HepG2 (cell line): ENCODE results near the gene MSI2. TPM values are rescaled to one million over a fixed set of nuclear protein-coding genes. Genes with fewer than 3 reads are reported as not detected.

Experiments
- HDAC1 ChIP-seq: sonication (generic); formaldehyde crosslinking; IDR thresholded peaks from 2 replicates; pipeline ENCODE4 v1.5.1; 2020; ENCODE audit warnings: mild to moderate bottlenecking, missing genetic modification reagents
- HNRNPUL1 ChIP-seq: fragments of 200-400 bp; formaldehyde crosslinking; IDR thresholded peaks from 2 replicates; pipeline ENCODE4 v1.6.1; 2017; ENCODE audit warnings: low read depth, mild to moderate bottlenecking, low read length, moderate library complexity
- MATR3 ChIP-seq: sonication (generic); formaldehyde crosslinking; IDR thresholded peaks from 2 replicates; pipeline ENCODE4 v1.4.0; 2020; ENCODE audit warnings: missing genetic modification reagents
- RXRA ChIP-seq: sonication (generic); formaldehyde crosslinking; IDR thresholded peaks from 2 replicates; pipeline ENCODE4 v1.5.1; 2020; ENCODE audit warnings: missing genetic modification reagents
- SATB2 ChIP-seq: sonication (generic); formaldehyde crosslinking; IDR thresholded peaks from 2 replicates; pipeline ENCODE4 v1.5.0; 2020; ENCODE audit warnings: missing genetic modification reagents
- SMYD3 ChIP-seq: sonication (generic); formaldehyde crosslinking; IDR thresholded peaks from 2 replicates; pipeline ENCODE4 v1.8.1; 2023; ENCODE audit warnings: mild to moderate bottlenecking, missing genetic modification reagents
- polyA plus RNA-seq, 8 experiments: library from polyadenylated mRNA; depleted of rRNA in 3 of 8; stranded (reverse) in 7 of 8; unstranded in 1 of 8; fragments of >200 nt; fragmentation: Illumina TruSeq in 4 of 8; extraction: Trizol in 4 of 8; gene quantifications; 2 replicates each; pipeline versions ENCODE4 v1.2.1 to v1.2.3, GENCODE V29; 2011 to 2016; ENCODE audit warnings: low read depth in 4 of 8, missing spikeins in 1 of 8, mixed read lengths in 1 of 8; ENCODE audit not compliant: insufficient read depth in 1 of 8
- total RNA-seq, 5 experiments: library from RNA; depleted of rRNA; stranded (reverse); fragments of >200 nt; fragmentation: Illumina TruSeq; extraction: Trizol; gene quantifications; 2 replicates each; pipeline ENCODE4 v1.2.3, GENCODE V29; 2016; ENCODE audit warnings: low read depth in 1 of 5
- TF ChIP-seq, protein P1 (sequence below): sonication (generic); formaldehyde crosslinking; IDR thresholded peaks from 2 replicates; pipeline ENCODE4 v1.4.0; 2020; ENCODE audit warnings: missing genetic modification reagents, borderline replicate concordance
- TF ChIP-seq, protein P2 (sequence below): sonication (generic); formaldehyde crosslinking; IDR thresholded peaks from 2 replicates; pipeline ENCODE4 v1.4.0; 2020; ENCODE audit warnings: missing genetic modification reagents, low read depth, mild to moderate bottlenecking, borderline replicate concordance
- TF ChIP-seq, protein P3 (sequence below): sonication (generic); formaldehyde crosslinking; IDR thresholded peaks from 2 replicates; pipeline ENCODE4 v1.9.0; 2021; ENCODE audit warnings: missing genetic modification reagents, borderline replicate concordance
- TF ChIP-seq, protein P4 (sequence below): sonication (generic); formaldehyde crosslinking; IDR thresholded peaks from 2 replicates; pipeline ENCODE4 v1.4.0; 2020; ENCODE audit warnings: missing genetic modification reagents, borderline replicate concordance
- TF ChIP-seq, protein P5 (sequence below): sonication (generic); formaldehyde crosslinking; IDR thresholded peaks from 2 replicates; pipeline ENCODE4 v1.4.0; 2020; ENCODE audit warnings: missing genetic modification reagents
- TF ChIP-seq, protein P6 (sequence below): IDR thresholded peaks from 2 replicates; pipeline ENCODE4 v1.6.1; 2016; ENCODE audit warnings: mild to moderate bottlenecking, missing biosample characterization, missing genetic modification reagents

MSI2 gene
- total and polyA plus RNA-seq, 2 of the 13 experiments (the other 11 are each of a cell fraction or from before 2014, with no cell fraction given) = 77.5 to 78.4 TPM

DNA sequence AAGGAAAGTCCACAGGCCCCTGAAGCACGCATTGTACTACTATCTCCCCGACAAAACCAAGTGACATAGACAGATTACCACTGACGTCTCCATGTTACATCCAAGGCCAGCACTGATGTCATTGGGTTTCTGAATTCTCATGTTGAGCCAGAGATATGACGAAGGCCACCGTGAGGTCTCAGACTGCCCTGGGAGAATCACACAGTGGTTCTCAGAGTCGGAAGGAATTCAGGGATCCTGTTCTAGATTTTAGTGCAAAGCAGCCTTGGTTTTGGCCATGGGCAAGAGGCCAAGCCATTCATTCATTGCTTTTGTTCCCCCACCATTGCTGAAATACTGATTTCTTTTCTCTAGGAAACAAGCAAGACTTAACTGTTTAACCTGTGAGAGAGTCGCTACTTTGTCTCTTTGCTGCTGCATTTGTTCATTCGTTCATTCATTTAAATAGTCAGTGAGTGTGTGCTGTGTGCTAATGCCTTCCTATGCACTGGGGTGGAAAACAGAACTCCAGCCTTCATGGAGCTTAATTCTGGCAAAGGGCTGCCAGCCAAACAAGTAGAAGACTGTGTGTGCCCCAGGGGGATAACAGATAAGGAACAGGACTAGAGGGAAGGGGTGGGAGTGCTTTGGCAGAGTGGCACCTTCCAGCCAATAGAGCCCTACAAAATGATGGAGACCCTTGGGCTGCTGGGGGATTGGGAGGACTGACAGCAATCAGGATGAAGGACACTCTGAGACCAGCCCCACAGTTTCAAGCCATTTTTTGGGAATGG lies 222.3 kb downstream of the MSI2 start (continued):
- TF ChIP-seq, protein P1, sequence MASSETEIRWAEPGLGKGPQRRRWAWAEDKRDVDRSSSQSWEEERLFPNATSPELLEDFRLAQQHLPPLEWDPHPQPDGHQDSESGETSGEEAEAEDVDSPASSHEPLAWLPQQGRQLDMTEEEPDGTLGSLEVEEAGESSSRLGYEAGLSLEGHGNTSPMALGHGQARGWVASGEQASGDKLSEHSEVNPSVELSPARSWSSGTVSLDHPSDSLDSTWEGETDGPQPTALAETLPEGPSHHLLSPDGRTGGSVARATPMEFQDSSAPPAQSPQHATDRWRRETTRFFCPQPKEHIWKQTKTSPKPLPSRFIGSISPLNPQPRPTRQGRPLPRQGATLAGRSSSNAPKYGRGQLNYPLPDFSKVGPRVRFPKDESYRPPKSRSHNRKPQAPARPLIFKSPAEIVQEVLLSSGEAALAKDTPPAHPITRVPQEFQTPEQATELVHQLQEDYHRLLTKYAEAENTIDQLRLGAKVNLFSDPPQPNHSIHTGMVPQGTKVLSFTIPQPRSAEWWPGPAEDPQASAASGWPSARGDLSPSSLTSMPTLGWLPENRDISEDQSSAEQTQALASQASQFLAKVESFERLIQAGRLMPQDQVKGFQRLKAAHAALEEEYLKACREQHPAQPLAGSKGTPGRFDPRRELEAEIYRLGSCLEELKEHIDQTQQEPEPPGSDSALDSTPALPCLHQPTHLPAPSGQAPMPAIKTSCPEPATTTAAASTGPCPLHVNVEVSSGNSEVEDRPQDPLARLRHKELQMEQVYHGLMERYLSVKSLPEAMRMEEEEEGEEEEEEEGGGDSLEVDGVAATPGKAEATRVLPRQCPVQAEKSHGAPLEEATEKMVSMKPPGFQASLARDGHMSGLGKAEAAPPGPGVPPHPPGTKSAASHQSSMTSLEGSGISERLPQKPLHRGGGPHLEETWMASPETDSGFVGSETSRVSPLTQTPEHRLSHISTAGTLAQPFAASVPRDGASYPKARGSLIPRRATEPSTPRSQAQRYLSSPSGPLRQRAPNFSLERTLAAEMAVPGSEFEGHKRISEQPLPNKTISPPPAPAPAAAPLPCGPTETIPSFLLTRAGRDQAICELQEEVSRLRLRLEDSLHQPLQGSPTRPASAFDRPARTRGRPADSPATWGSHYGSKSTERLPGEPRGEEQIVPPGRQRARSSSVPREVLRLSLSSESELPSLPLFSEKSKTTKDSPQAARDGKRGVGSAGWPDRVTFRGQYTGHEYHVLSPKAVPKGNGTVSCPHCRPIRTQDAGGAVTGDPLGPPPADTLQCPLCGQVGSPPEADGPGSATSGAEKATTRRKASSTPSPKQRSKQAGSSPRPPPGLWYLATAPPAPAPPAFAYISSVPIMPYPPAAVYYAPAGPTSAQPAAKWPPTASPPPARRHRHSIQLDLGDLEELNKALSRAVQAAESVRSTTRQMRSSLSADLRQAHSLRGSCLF (CRISPR knock-in tag) = no peak
- TF ChIP-seq MATR3 (CRISPR knock-in tag) (no peak), SATB2 (no peak), SMYD3 (CRISPR knock-in tag) (no peak), HDAC1 (CRISPR knock-in tag) (no peak), RXRA (CRISPR knock-in tag) (no peak), HNRNPUL1 (no peak)
- TF ChIP-seq, protein P2, sequence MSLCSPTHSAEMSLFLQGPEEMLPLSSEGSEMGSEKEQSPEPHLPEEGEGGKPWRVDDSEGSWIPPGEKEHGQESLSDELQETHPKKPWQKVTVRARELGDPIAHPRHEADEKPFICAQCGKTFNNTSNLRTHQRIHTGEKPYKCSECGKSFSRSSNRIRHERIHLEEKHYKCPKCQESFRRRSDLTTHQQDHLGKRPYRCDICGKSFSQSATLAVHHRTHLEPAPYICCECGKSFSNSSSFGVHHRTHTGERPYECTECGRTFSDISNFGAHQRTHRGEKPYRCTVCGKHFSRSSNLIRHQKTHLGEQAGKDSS (CRISPR knock-in tag) = no peak
- TF ChIP-seq, protein P3, sequence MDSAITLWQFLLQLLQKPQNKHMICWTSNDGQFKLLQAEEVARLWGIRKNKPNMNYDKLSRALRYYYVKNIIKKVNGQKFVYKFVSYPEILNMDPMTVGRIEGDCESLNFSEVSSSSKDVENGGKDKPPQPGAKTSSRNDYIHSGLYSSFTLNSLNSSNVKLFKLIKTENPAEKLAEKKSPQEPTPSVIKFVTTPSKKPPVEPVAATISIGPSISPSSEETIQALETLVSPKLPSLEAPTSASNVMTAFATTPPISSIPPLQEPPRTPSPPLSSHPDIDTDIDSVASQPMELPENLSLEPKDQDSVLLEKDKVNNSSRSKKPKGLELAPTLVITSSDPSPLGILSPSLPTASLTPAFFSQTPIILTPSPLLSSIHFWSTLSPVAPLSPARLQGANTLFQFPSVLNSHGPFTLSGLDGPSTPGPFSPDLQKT (CRISPR knock-in tag) = no peak
- TF ChIP-seq, protein P4, sequence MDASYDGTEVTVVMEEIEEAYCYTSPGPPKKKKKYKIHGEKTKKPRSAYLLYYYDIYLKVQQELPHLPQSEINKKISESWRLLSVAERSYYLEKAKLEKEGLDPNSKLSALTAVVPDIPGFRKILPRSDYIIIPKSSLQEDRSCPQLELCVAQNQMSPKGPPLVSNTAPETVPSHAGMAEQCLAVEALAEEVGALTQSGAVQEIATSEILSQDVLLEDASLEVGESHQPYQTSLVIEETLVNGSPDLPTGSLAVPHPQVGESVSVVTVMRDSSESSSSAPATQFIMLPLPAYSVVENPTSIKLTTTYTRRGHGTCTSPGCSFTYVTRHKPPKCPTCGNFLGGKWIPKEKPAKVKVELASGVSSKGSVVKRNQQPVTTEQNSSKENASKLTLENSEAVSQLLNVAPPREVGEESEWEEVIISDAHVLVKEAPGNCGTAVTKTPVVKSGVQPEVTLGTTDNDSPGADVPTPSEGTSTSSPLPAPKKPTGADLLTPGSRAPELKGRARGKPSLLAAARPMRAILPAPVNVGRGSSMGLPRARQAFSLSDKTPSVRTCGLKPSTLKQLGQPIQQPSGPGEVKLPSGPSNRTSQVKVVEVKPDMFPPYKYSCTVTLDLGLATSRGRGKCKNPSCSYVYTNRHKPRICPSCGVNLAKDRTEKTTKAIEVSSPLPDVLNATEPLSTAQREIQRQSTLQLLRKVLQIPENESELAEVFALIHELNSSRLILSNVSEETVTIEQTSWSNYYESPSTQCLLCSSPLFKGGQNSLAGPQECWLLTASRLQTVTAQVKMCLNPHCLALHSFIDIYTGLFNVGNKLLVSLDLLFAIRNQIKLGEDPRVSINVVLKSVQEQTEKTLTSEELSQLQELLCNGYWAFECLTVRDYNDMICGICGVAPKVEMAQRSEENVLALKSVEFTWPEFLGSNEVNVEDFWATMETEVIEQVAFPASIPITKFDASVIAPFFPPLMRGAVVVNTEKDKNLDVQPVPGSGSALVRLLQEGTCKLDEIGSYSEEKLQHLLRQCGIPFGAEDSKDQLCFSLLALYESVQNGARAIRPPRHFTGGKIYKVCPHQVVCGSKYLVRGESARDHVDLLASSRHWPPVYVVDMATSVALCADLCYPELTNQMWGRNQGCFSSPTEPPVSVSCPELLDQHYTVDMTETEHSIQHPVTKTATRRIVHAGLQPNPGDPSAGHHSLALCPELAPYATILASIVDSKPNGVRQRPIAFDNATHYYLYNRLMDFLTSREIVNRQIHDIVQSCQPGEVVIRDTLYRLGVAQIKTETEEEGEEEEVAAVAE (CRISPR knock-in tag) = no peak
- TF ChIP-seq, protein P5, sequence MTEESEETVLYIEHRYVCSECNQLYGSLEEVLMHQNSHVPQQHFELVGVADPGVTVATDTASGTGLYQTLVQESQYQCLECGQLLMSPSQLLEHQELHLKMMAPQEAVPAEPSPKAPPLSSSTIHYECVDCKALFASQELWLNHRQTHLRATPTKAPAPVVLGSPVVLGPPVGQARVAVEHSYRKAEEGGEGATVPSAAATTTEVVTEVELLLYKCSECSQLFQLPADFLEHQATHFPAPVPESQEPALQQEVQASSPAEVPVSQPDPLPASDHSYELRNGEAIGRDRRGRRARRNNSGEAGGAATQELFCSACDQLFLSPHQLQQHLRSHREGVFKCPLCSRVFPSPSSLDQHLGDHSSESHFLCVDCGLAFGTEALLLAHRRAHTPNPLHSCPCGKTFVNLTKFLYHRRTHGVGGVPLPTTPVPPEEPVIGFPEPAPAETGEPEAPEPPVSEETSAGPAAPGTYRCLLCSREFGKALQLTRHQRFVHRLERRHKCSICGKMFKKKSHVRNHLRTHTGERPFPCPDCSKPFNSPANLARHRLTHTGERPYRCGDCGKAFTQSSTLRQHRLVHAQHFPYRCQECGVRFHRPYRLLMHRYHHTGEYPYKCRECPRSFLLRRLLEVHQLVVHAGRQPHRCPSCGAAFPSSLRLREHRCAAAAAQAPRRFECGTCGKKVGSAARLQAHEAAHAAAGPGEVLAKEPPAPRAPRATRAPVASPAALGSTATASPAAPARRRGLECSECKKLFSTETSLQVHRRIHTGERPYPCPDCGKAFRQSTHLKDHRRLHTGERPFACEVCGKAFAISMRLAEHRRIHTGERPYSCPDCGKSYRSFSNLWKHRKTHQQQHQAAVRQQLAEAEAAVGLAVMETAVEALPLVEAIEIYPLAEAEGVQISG (CRISPR knock-in tag) = no peak
- TF ChIP-seq, protein P6, sequence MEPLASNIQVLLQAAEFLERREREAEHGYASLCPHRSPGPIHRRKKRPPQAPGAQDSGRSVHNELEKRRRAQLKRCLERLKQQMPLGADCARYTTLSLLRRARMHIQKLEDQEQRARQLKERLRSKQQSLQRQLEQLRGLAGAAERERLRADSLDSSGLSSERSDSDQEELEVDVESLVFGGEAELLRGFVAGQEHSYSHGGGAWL (CRISPR knock-in tag) = no peak
